GM10266 (cell line): ENCODE results near the gene GOLGA1.

Source experiments
- DNase-seq: peaks from one replicate; pipeline ENCODE4 v3.0.0; 2012; ENCODE audit errors: extremely low spot score
- TF ChIP-seq, protein P1 (sequence below): IDR thresholded peaks from 2 replicates; pipeline ENCODE4 v1.5.1; 2012; ENCODE audit warnings: mild to moderate bottlenecking, low read depth; ENCODE audit not compliant: control insufficient read depth, insufficient read depth; ENCODE audit errors: missing control alignments

GOLGA1 gene

DNA sequence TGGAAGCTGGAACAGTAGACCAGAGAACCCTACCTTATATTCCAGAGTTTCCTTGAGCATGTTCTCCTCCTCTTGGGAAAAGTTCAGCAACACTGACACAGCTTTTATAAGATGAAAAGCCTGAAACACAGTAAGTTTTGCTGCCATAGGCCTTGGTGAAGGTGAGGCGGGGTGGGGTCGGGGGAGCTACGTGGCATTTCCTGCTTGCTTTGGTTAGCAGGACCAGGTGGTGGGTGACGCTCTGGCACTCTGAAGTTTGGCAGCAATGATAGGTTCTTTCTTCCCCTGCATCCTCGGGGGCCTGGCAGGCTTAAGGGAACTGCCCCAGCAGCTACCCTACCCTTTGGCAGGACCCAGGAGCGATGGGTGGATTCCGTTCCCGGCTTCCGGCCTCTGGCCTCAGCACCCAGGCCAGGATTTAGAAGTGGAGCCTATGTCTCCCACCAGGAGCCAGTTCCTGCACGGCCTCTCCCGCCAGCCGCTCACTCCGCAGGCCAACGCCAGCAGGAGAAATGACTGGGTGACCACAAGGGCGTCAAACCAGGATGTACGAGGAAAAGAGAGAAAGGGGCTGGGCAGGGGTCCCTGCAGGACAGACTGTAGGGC is 59.6 kb downstream of the GOLGA1 start:
- TF ChIP-seq, protein P1, sequence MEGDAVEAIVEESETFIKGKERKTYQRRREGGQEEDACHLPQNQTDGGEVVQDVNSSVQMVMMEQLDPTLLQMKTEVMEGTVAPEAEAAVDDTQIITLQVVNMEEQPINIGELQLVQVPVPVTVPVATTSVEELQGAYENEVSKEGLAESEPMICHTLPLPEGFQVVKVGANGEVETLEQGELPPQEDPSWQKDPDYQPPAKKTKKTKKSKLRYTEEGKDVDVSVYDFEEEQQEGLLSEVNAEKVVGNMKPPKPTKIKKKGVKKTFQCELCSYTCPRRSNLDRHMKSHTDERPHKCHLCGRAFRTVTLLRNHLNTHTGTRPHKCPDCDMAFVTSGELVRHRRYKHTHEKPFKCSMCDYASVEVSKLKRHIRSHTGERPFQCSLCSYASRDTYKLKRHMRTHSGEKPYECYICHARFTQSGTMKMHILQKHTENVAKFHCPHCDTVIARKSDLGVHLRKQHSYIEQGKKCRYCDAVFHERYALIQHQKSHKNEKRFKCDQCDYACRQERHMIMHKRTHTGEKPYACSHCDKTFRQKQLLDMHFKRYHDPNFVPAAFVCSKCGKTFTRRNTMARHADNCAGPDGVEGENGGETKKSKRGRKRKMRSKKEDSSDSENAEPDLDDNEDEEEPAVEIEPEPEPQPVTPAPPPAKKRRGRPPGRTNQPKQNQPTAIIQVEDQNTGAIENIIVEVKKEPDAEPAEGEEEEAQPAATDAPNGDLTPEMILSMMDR: no peak
- no peak for DNase-seq

DNA sequence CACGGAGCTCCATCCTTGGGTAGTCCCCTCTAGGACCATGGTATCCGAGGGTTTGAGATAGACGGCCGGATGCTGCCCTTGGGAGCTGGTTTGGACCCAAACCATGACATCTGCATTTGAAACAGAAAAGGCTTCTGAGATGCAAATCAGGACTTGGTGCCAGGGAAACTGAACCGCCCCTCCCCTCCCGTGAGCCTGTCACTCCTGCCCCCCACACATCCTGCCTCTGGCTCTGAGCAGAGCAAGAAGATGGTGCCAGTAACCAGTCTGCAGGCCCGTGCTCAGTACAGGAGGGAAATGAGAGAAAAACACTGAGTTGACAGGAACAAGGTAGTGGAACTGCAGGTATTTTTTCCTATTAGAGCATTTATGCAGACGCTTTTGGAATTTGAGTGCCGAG is 60.4 kb downstream of the GOLGA1 start:
- TF ChIP-seq, protein P1: no peak
- no peak for DNase-seq

DNA sequence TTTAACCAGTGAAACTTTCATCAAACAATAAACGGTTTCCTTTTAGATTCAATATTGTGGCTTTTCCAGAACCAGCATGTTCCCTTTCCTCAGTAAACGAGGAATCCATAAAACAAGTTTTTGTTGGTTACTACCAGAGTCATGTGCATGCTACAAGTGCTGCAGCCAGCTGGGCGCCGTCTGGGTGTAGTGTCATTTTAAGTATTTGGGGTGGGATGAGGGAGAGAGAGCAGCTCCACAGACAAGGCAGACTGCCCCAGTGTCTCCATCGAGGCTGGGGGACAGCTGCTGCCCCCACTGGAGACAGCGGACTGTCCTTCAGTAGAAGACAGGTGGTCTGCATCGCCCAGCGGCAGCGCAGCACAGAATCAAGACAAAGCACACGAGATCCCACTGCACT is 61.7 kb downstream of the GOLGA1 start:
- no peak for DNase-seq

DNA sequence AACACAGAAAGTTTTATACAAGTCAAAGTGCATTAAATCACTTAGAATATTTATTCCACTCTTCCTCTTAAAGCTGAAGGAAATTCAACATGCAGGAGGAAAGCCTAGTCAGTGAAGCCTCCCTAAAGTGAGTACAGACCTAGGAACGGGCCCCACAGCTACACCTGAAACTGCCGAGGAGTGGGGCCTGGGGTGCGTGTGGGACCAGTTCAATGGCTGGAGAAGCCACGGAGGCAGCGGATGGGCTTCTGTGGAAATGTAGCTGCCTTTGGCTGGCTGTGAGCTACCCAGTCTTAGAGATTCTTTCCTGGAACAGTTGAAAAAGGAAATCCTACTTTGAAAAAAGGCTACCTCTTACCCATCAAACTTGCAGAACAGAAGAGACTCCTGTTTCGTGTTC is 62.4 kb downstream of the GOLGA1 start:
- TF ChIP-seq, protein P1: no peak
- no peak for DNase-seq

More for the DNA sequence above, 61.7 kb downstream of the GOLGA1 start:
- TF ChIP-seq, protein P1: no peak

DNA sequence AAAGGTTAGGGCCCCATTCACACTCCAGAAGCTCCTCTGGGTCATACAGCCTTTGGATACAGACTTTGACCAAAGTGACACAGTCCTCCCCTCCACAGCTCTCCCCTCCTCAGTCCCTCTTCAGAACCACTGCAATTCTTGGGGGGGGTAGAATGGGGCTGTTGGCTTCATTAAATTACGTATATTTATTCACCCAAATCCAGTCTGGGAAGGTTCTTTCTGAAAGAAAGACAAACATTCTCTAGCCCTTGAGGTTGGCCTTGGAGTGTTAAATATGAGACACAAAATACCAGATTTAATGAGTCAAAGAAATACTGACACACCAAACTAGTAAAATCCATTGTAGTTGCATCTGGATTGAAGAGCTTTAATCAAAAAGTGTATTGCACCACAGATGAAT is 62.9 kb downstream of the GOLGA1 start:
- TF ChIP-seq, protein P1: no peak
- DNase-seq: no peak

DNA sequence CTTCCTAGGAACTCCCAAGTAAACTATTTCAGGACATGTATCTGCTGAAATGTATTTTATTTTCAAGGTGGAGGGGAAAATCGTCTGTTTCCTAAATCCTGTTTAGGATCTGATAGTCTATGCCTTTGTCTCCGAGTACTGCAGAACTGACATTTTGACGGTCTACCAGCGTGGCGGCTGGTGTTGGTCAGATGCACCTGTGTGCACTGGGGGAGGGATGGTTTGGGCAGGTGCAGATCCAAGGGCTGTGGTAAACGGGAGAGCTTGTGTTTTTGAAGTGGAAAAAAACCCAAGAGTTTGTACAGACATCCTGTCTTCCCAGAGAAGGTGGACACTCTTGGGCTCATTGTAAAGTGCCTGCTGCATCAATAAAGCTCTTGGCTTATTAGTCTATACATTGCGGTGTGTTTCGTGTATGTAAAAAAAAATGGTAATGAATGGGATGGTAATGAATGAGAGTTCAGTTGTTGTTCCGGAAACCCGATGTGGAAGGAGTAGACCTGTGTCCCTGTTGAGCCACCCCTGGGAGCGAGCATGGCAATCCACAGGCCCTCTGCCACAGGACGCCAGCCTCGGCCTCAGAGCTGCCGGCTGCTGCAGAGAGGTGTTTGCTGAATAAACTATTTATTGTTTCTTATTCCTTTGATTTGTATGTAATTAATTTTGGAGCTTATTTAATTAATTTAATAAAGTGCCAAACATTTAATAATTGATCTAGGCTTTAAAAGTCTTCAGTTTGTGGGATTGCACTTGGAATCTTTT is 63.7 kb downstream of the GOLGA1 start:
- TF ChIP-seq, protein P1: no peak
- no peak for DNase-seq

DNA sequence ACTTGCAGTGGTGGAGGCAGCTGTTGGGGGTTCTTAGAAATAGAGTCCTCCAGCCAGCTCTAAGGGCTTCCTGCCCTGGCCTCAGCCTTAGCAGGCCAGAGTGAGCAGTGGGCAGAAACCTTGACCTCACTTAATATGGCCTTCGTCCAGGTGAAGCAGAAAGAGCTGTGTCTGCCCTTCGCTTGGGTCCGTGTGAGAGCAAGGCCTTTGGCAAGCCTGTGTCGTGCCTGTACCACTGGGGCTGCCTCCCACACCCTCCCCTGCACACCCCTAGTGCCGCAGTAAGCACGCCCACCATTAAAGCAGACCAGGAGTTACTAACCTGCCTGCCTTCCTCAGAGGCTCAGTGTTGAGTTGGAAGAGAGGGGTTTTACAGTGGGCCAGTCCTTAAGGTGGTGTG is 65.4 kb downstream of the GOLGA1 start:
- no peak for DNase-seq
- TF ChIP-seq, protein P1: no peak
